Neural cell (in vitro differentiated cells): ENCODE results near the gene ATP8B3. TPM values are rescaled to one million over a fixed set of nuclear protein-coding genes. Genes with fewer than 3 reads are reported as not detected.

ENCODE experiments used
- H2AFZ ChIP-seq: fragments of 200-600, 300-800 bp; sonication (generic), shearing (Covaris generic); 2 replicates; pipeline ENCODE4 v1.6.0; 2014; ENCODE audit warnings: low read depth, mild to moderate bottlenecking, antibody characterized with exemption, low read length, moderate library complexity
- H3F3A ChIP-seq: fragments of 200-600 bp; shearing (Covaris generic); 2 replicates; pipeline ENCODE4 v1.6.1; 2016; ENCODE audit warnings: mild to moderate bottlenecking, moderate library complexity, mixed read lengths, antibody characterized with exemption, low read length; ENCODE audit not compliant: insufficient read depth, poor library complexity, severe bottlenecking
- H3K27ac ChIP-seq: fragments of 200-600, 300-800 bp; sonication (generic), shearing (Covaris generic); 2 replicates; pipeline ENCODE4 v1.5.1; 2014; ENCODE audit warnings: mild to moderate bottlenecking, low read length, moderate library complexity
- H3K27me3 ChIP-seq: fragments of 300-800, 200-600 bp; sonication (generic), shearing (Covaris generic); 2 replicates; pipeline ENCODE4 v1.6.0; 2014; ENCODE audit warnings: mild to moderate bottlenecking, low read depth, low read length, moderate library complexity; ENCODE audit not compliant: insufficient read depth
- H3K36me3 ChIP-seq: fragments of 300-800, 200-600 bp; sonication (generic), shearing (Covaris generic); 2 replicates; pipeline ENCODE4 v1.5.1; 2014; ENCODE audit warnings: mild to moderate bottlenecking, antibody characterized with exemption, low read length, moderate library complexity; ENCODE audit not compliant: insufficient read depth
- H3K4me2 ChIP-seq: fragments of 300-800, 200-600 bp; sonication (generic), shearing (Covaris generic); 2 replicates; pipeline ENCODE4 v1.6.0; 2014; ENCODE audit warnings: mild to moderate bottlenecking, low read length
- H3K4me3 ChIP-seq: fragments of 300-800, 200-600 bp; sonication (generic), shearing (Covaris generic); 2 replicates; pipeline ENCODE4 v1.5.1; 2014; ENCODE audit warnings: mild to moderate bottlenecking, low read length, moderate library complexity
- H3K79me2 ChIP-seq: fragments of 200-600 bp; shearing (Covaris generic); replicated peaks from 2 replicates; pipeline ENCODE4 v1.6.0; 2014; ENCODE audit warnings: mild to moderate bottlenecking, low read length, moderate library complexity; ENCODE audit not compliant: insufficient read depth
- H3K9ac ChIP-seq: fragments of 300-800, 200-600 bp; sonication (generic), shearing (Covaris generic); 2 replicates; pipeline ENCODE4 v1.6.1; 2016; ENCODE audit warnings: mild to moderate bottlenecking, low read length, mixed read lengths
- H3K9me2 ChIP-seq: fragments of 200-600 bp; shearing (Covaris generic); 2 replicates; pipeline ENCODE4 v1.6.1; 2016; ENCODE audit warnings: mild to moderate bottlenecking, low read length, mixed read lengths; ENCODE audit not compliant: insufficient read depth
- H3K9me3 ChIP-seq: fragments of 200-600, 300-800 bp; sonication (generic), shearing (Covaris generic); 2 replicates; pipeline ENCODE4 v1.6.1; 2016; ENCODE audit warnings: mild to moderate bottlenecking, mixed run types, low read length, moderate library complexity, mixed read lengths
- H4K20me1 ChIP-seq: fragments of 200-600 bp; shearing (Covaris generic); 2 replicates; pipeline ENCODE4 v1.6.1; 2016; ENCODE audit warnings: mild to moderate bottlenecking, mixed run types; ENCODE audit not compliant: insufficient read depth
- CTCF ChIP-seq: fragments of 450-650 bp; IDR thresholded peaks from 2 replicates; pipeline ENCODE4 v1.5.1; 2014; ENCODE audit warnings: antibody characterized with exemption, mild to moderate bottlenecking, moderate library complexity; ENCODE audit not compliant: poor library complexity, severe bottlenecking
- EP300 ChIP-seq: fragments of 450-650 bp; conservative IDR thresholded peaks from 2 replicates; pipeline ENCODE4 v1.6.1; 2014; ENCODE audit warnings: antibody characterized with exemption, mild to moderate bottlenecking, moderate library complexity; ENCODE audit not compliant: poor library complexity, severe bottlenecking
- EZH2 ChIP-seq: fragments of 200-600, 300-800 bp; shearing (Covaris generic), sonication (generic); IDR thresholded peaks from 2 replicates; pipeline ENCODE4 v1.6.1; 2014; ENCODE audit warnings: antibody characterized with exemption, low read length, borderline replicate concordance, mild to moderate bottlenecking; ENCODE audit not compliant: insufficient read depth, poor library complexity, severe bottlenecking
- MXI1 ChIP-seq: fragments of 450-650 bp; conservative IDR thresholded peaks from 2 replicates; pipeline ENCODE4 v1.6.1; 2014; ENCODE audit warnings: antibody characterized with exemption, mild to moderate bottlenecking; ENCODE audit not compliant: poor library complexity, severe bottlenecking
- POLR2AphosphoS5 ChIP-seq: IDR thresholded peaks from 2 replicates; pipeline ENCODE4 v1.6.1; 2012
- REST ChIP-seq: IDR thresholded peaks from 2 replicates; pipeline ENCODE4 v1.6.1; 2012; ENCODE audit warnings: borderline replicate concordance
- SMC3 ChIP-seq: fragments of 450-650 bp; conservative IDR thresholded peaks from 2 replicates; pipeline ENCODE4 v1.6.1; 2014; ENCODE audit warnings: antibody characterized with exemption, mild to moderate bottlenecking, moderate library complexity; ENCODE audit not compliant: poor library complexity
- polyA plus RNA-seq: library from polyadenylated mRNA; depleted of rRNA; stranded (reverse); fragments of >200 nt; gene quantifications from 2 replicates; pipeline ENCODE4 v1.2.3, GENCODE V29; 2014

Gene ATP8B3
- polyA plus RNA-seq, 1 donor from 2014 or later: 1.5 TPM

- Histone ChIP-seq H3K36me3 (no peaks in the 10 kb centered on the region), H3K27me3 (no peaks in the 10 kb centered on the region), H4K20me1 (no peaks in the 10 kb centered on the region), H3F3A (no peaks in the 10 kb centered on the region), H3K9me3 (no peaks in the 10 kb centered on the region), H2AFZ (no peak overlapping the region), H3K27ac (no peak overlapping the region), H3K9ac (no peak overlapping the region), H3K4me2 (no peak overlapping the region), H3K79me2 (no peaks in the 10 kb centered on the region), H3K4me3 (no peak overlapping the region), H3K9me2 (no peaks in the 10 kb centered on the region)
- TF ChIP-seq EZH2: no peak
- TF ChIP-seq EP300: no peak
- no peak for TF ChIP-seq MXI1
- no peak for TF ChIP-seq REST
- TF ChIP-seq CTCF: no peak
- TF ChIP-seq POLR2AphosphoS5: no peak
- no peak for TF ChIP-seq SMC3
Measured at GRCh38 chr19:1817553-1818179, 5.6 kb upstream of the ATP8B3 start.

- Histone ChIP-seq H4K20me1 (no peaks in the 10 kb centered on the region), H3F3A (no peaks in the 10 kb centered on the region), H3K79me2 (no peaks in the 10 kb centered on the region), H3K27me3 (no peaks in the 10 kb centered on the region), H3K36me3 (no peaks in the 10 kb centered on the region), H3K27ac (no peak overlapping the region), H3K4me3 (no peak overlapping the region), H3K9me3 (no peaks in the 10 kb centered on the region), H3K9me2 (no peaks in the 10 kb centered on the region), H2AFZ (no peak overlapping the region), H3K4me2 (no peak overlapping the region), H3K9ac (no peak overlapping the region)
- TF ChIP-seq EP300 (no peak), POLR2AphosphoS5 (no peak)
Measured at GRCh38 chr19:1816530-1817298, 4.6 kb upstream of the ATP8B3 start.
